AG04450 (cell line): ENCODE measurements around the gene RET. TPM values are rescaled to one million over a fixed set of nuclear protein-coding genes. Genes with fewer than 3 reads are reported as not detected.
A peak's percentile ranks its signal among the peaks of the same experiment; 100 is the strongest.

Experiments used
- CTCF ChIA-PET: fragments of 300-600, 350-600 bp; formaldehyde crosslinking; extraction: SDS; loops from one replicate; lab custom pipeline; 2022; ENCODE audit warnings: antibody characterized with exemption, inconsistent platforms; lab: Charles Lee
- POLR2A ChIA-PET: fragments of 350-600 bp; formaldehyde crosslinking; extraction: SDS; loops from one replicate; lab custom pipeline; 2021; ENCODE audit warnings: antibody characterized with exemption, inconsistent platforms; lab: Yijun Ruan, JAX
- DNase-seq: peaks from one replicate; pipeline ENCODE4 v3.0.0-alpha.2; 2011; ENCODE audit warnings: low read depth, low spot score
- H3K27ac ChIP-seq: one replicate; pipeline ENCODE4 v1.5.1; 2012; ENCODE audit warnings: low read depth, low read length, control low read depth
- H3K27me3 ChIP-seq: one replicate; pipeline ENCODE4 v1.6.0; 2012; ENCODE audit warnings: low read length; ENCODE audit not compliant: control insufficient read depth, insufficient read depth
- H3K4me3 ChIP-seq: 2 replicates; pipeline ENCODE4 v1.5.1; 2011; ENCODE audit warnings: mild to moderate bottlenecking, low read depth, low read length, control low read depth
- H3K9me3 ChIP-seq: 2 replicates; pipeline ENCODE4 v1.5.1; 2012; ENCODE audit warnings: low read length; ENCODE audit not compliant: control insufficient read depth, insufficient read depth
- CTCF ChIP-seq: IDR thresholded peaks from 2 replicates; pipeline ENCODE4 v1.5.1; 2011; ENCODE audit warnings: low read depth, low read length, control low read depth, inconsistent platforms
- polyA plus RNA-seq: library from polyadenylated mRNA; depleted of rRNA; stranded (reverse); fragments of >200 nt; gene quantifications from 2 replicates; pipeline ENCODE4 v1.2.3, GENCODE V29; 2011

Gene RET
- polyA plus RNA-seq, 1 experiment = 0.06 TPM

GRCh38 chr10:43136432-43136831 is 59.6 kb downstream of the RET start:
- TF ChIP-seq CTCF = no peak
- CTCF ChIA-PET = no interaction called here
- POLR2A ChIA-PET = no interaction called here
- DNase-seq = no peak
- Histone ChIP-seq H3K27me3 (peaks cover 11% of the 10 kb centered on the region), H3K4me3 (no peak overlapping the region), H3K9me3 (no peaks in the 10 kb centered on the region; the same call in 1 of the 2 replicates), H3K27ac (no peak overlapping the region)

- no peak for TF ChIP-seq CTCF
- ChIA-PET CTCF (no interaction called here), POLR2A (interaction anchor here (0.8 kb wide), 1 partner anchor 354 kb away, joined by 3 read pairs; no protein-coding TSS in a partner anchor)
- Histone ChIP-seq H3K4me3 (peak overlapping the region; percentile 79), H3K27ac (peak overlapping the region; percentile 92), H3K27me3 (peaks cover 6% of the 10 kb centered on the region), H3K9me3 (no peaks in the 10 kb centered on the region; the same call in 1 of the 2 replicates)
- no peak for DNase-seq
Measured at GRCh38 chr10:43136995-43137716, 60.3 kb downstream of the RET start.

DNA sequence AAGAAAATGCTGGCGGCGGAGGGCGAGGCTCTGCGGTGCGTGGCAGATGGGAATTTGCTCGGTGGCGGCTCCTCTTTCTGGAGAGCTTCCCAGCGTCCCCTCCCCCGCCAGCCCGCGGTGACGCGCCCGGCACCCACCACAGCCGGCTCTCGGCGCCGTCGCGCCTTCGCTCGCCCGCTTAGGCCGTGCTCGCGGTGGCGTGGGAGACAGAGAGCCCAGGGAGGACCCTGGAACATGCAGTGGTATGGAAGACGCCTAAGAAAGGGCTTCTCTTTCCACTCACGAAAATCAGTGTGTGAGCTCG is 60.8 kb downstream of the RET start:
- Histone ChIP-seq H3K4me3 (peak overlapping the region; percentile 79), H3K9me3 (no peaks in the 10 kb centered on the region; the same call in 1 of the 2 replicates), H3K27me3 (peaks cover 6% of the 10 kb centered on the region), H3K27ac (peak overlapping the region; percentile 92)
- POLR2A ChIA-PET = interaction anchor here (0.6 to 1.9 kb wide), 3 partner anchors 8 to 355 kb away, joined by 3 to 12 read pairs (median 9); no protein-coding TSS in a partner anchor
- TF ChIP-seq CTCF = no peak
- CTCF ChIA-PET = interaction anchor here (0.6 kb wide), 1 partner anchor 10 kb away, joined by 7 read pairs; no protein-coding TSS in a partner anchor
- DNase-seq = no peak

- ChIA-PET POLR2A (interaction anchor here (0.6 to 1.9 kb wide), 3 partner anchors 9 to 355 kb away, joined by 3 to 12 read pairs (median 9); no protein-coding TSS in a partner anchor), CTCF (interaction anchor here (0.6 kb wide), 1 partner anchor 10 kb away, joined by 7 read pairs; no protein-coding TSS in a partner anchor)
- peaks cover 4% of the 10 kb centered on the region for H3K27me3 ChIP-seq
- H3K4me3 ChIP-seq = peak within 1 kb of the TSS; percentile 79
- TF ChIP-seq CTCF = no peak
- peak within 1 kb of the TSS; percentile 92 for H3K27ac ChIP-seq
- no peaks in the 10 kb centered on the region; the same call in 1 of the 2 replicates for H3K9me3 ChIP-seq
- peak; percentile 46 for DNase-seq
Measured at GRCh38 chr10:43138021-43138756, 61.3 kb downstream of the RET start, which contains the start of gene CSGALNACT2. TSS of gene CSGALNACT2 (plus strand) at chr10:43138445. CDS start at chr10:43155150, 16,705 bp downstream.
